ENCODE results near the gene SLC6A2. TPM values are rescaled to one million over a fixed set of nuclear protein-coding genes. Genes with fewer than 3 reads are reported as not detected.

Gene SLC6A2
- not detected in 2 replicates for total RNA-seq (2011; cell fraction: chromatin; rRNA removed; ENCODE audit: low replicate concordance)
- not detected in 2 replicates for total RNA-seq (2011; cell fraction: nucleolus; rRNA removed)
- not detected in 2 replicates for total RNA-seq (2011; cell fraction: nucleoplasm; rRNA removed)
- not detected in 2 replicates for total RNA-seq (2014; rRNA removed)
- total RNA-seq (2014; rRNA removed; fragmentation: Illumina TruSeq; extraction: Trizol) = not detected in 2 replicates
- total RNA-seq (2015; rRNA removed; fragmentation: Illumina TruSeq; extraction: Trizol) = not detected in 2 replicates
- not detected in 2 replicates for total RNA-seq (2021)
- not detected in 2 replicates for polyA plus RNA-seq (2011; rRNA removed)
- not detected in 2 replicates for polyA plus RNA-seq (2011; cell fraction: cytosol; rRNA removed)
- polyA plus RNA-seq (2011; cell fraction: nucleus; rRNA removed) = not detected in 2 replicates
- 0.07 TPM in 1 of 2 replicates, not detected in the other for polyA plus RNA-seq (2012)
- polyA plus RNA-seq (2014; fragmentation: Illumina TruSeq; extraction: Trizol) = not detected in 2 replicates
- polyA plus RNA-seq (2014; fragmentation: Nextera tagmentation; extraction: Ambion mirVana) = not detected
- polyA plus RNA-seq (2014; rRNA removed) = not detected in 2 replicates
- not detected in 2 replicates for polyA minus RNA-seq (2011; rRNA and poly(A)+ RNA removed)
- polyA minus RNA-seq (2011; cell fraction: cytosol; rRNA and poly(A)+ RNA removed) = not detected in 2 replicates
- not detected in 2 replicates for polyA minus RNA-seq (2011; cell fraction: nucleus; rRNA and poly(A)+ RNA removed)
- Bru-seq, nascent RNA = not detected
- percentile 4 among the genes with signal in this experiment for BruChase-seq, experiment 1, labeled RNA remaining after a 2-hour chase
- percentile 2 among the genes with signal in this experiment for BruChase-seq, experiment 2, labeled RNA remaining after a 6-hour chase
- long read RNA-seq, experiment 1 = 0 reads
- long read RNA-seq, experiment 2 = 0 reads
- long read RNA-seq, experiment 3 = 0 reads

- no peak for DNase-seq (ENCODE audit: extremely low read depth in 1 of 4, low spot score in 3 of 4)
- no peaks in the 10 kb centered on the region for H3K36me3 ChIP-seq (ENCODE audit: control insufficient read depth, insufficient read depth, low read length)
- WGBS (ENCODE audit: insufficient coverage, low coverage, missing lambda C conversion rate) = 12% methylated on average over 40 of the region's 71 CpGs
- H3K4me1 ChIP-seq (replicated peaks in 1 of 2; ENCODE audit: control insufficient read depth in 2 of 2, insufficient read depth in 2 of 2, low read length in 2 of 2) = no peaks in the 10 kb centered on the region
- no peak within 1 kb of the TSS for H3K4me2 ChIP-seq (ENCODE audit: insufficient read depth, low read length)
- in situ Hi-C loops (cut with MboI) = no loop called here
- TF ChIP-seq NCOA4 (IDR thresholded peaks at IDR 0.05; ENCODE audit: partially characterized antibody) (no peak), MAX (CRISPR knock-in tag; IDR thresholded peaks at IDR 0.05) (no peak), HDAC6 (IDR thresholded peaks at IDR 0.05; ENCODE audit: low read depth, low read length) (0 out of 2 replicates have a peak, but pooled peaks have one; percentile 34)
- no peak within 1 kb of the TSS for H3K4me3 ChIP-seq
- no peak within 1 kb of the TSS for H3K9ac ChIP-seq (ENCODE audit: insufficient read depth in 1 of 2, low read depth in 2 of 2, low read length in 2 of 2)
- H3K27ac ChIP-seq (ENCODE audit: extremely low read depth, low read depth, low read length) = no peak within 1 kb of the TSS
- peaks cover 12 to 54% of the 10 kb centered on the region in 2 experiments; a peak in 4 of 5 replicates for H3K27me3 ChIP-seq (ENCODE audit: control insufficient read depth in 2 of 2, insufficient read depth in 2 of 2, low read length in 2 of 2)
- no peak for FAIRE-seq
- no peaks in the 10 kb centered on the region; the same call in 1 of the 2 replicates for H4K20me1 ChIP-seq (replicated peaks; ENCODE audit: control insufficient read depth, insufficient read depth, low read length)
- no TSS peak for BruUV-seq (replicated peaks)
- H3K9me3 ChIP-seq (replicated peaks; ENCODE audit: control insufficient read depth, insufficient read depth, low read depth, low read length) = no peaks in the 10 kb centered on the region
- no peak for ATAC-seq
- intact Hi-C loops (cut with micrococcal nuclease) = no loop called here
- CTCF ChIA-PET (ENCODE audit: low intra/inter-chr PET ratio) = no interaction called here
- H3K79me2 ChIP-seq (ENCODE audit: control insufficient read depth, insufficient read depth, low read length) = no peaks in the 10 kb centered on the region
- POLR2A ChIA-PET = no interaction called here
- H3K9me1 ChIP-seq (ENCODE audit: control insufficient read depth, insufficient read depth, low read length) = no peaks in the 10 kb centered on the region
- H2AFZ ChIP-seq (ENCODE audit: low read depth, low read length) = no peak within 1 kb of the TSS
Observed at GRCh38 chr16:55655897-55656681, at the start of gene SLC6A2. TSS of gene SLC6A2 (plus strand) at chr16:55655988. CDS start at chr16:55656695, 707 bp downstream.

Data from K562 (cell line).